NT2/D1 (cell line): ENCODE data around the gene APC2.

Experiments
- DNase-seq: peaks from one replicate; pipeline ENCODE4 v3.0.0-alpha.2; 2011; ENCODE audit warnings: low read depth, low spot score
- H3K27me3 ChIP-seq: 2 replicates; pipeline ENCODE4 v1.6.0; 2011; ENCODE audit warnings: mild to moderate bottlenecking; ENCODE audit not compliant: insufficient read length, insufficient read depth
- H3K36me3 ChIP-seq: 2 replicates; pipeline ENCODE4 v1.6.1; 2011; ENCODE audit warnings: mild to moderate bottlenecking, low read length, mixed read lengths; ENCODE audit not compliant: insufficient read depth, insufficient read length
- H3K4me1 ChIP-seq: 2 replicates; pipeline ENCODE4 v1.5.1; 2011; ENCODE audit not compliant: insufficient read depth, insufficient read length
- H3K4me3 ChIP-seq: 2 replicates; pipeline ENCODE4 v1.5.1; 2011; ENCODE audit warnings: low read depth; ENCODE audit not compliant: insufficient read length
- H3K9ac ChIP-seq: 2 replicates; pipeline ENCODE4 v1.6.0; 2011; ENCODE audit warnings: low read depth; ENCODE audit not compliant: insufficient read length
- H3K9me3 ChIP-seq: 2 replicates; pipeline ENCODE4 v1.5.1; 2011; ENCODE audit warnings: mild to moderate bottlenecking, low read length; ENCODE audit not compliant: insufficient read depth
- SUZ12 ChIP-seq: IDR thresholded peaks from 2 replicates; pipeline ENCODE4 v1.6.1; 2011; ENCODE audit not compliant: insufficient read length, insufficient read depth; ENCODE audit errors: extremely low read depth
- YY1 ChIP-seq: IDR thresholded peaks from 2 replicates; pipeline ENCODE4 v1.6.1; 2011; ENCODE audit not compliant: insufficient read length, insufficient read depth
- ZNF274 ChIP-seq: IDR thresholded peaks from 2 replicates; pipeline ENCODE4 v1.6.1; 2011; ENCODE audit warnings: mild to moderate bottlenecking, low read depth, low read length

The APC2 gene

DNA sequence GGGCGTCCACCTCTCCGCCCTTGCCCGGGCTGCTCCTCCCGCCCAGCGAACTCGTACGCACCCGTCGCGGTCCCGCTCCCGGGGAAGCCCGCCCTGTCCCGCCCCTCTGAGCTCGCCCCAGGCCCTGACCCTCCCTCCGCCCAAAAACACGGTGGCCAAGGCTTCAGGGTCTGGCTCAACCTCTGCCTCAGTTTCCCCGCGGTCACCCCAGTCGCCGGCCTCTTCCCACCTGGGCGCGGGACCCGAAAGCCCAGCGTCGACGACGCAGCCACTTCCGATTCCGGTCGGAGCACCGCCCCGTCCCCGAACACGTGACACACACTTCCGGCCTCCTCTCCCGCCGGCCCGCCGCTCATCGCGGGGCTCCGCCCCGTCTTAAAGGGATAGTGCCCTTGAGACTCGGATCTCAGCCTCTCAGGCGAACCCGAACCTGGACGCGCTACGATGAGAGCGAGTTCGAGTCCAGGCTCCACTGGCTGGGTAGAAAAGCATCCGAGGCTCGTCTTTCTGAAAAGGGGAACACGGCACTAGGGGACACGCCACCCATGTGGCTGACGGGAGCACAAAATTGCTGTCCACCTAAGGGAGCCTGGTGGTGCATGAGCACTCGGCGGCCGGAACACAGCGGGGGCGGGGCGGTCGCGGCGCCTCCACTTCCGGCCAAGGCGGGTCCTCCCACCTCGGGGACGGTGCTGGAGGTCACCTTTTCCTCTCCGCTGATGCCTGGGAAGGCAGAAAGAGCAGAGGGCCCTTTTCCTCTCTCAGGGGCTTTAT lies 29.2 kb downstream of the APC2 start, which contains the start of gene C19orf25:
C19orf25 (minus strand) TSS at position 282 of the 774 bp plus-strand sequence. CDS start 312 bp downstream, outside the sequence.
- Histone ChIP-seq H3K27me3 (no peaks in the 10 kb centered on the region), H3K9ac (peak within 1 kb of the TSS; percentile 95), H3K9me3 (no peaks in the 10 kb centered on the region), H3K4me3 (peak within 1 kb of the TSS; percentile 94), H3K36me3 (peaks cover 34% of the 10 kb centered on the region), H3K4me1 (peaks cover 19% of the 10 kb centered on the region)
- peak; percentile 94 for DNase-seq
- TF ChIP-seq YY1 (no peak), ZNF274 (no peak), SUZ12 (no peak)

DNA sequence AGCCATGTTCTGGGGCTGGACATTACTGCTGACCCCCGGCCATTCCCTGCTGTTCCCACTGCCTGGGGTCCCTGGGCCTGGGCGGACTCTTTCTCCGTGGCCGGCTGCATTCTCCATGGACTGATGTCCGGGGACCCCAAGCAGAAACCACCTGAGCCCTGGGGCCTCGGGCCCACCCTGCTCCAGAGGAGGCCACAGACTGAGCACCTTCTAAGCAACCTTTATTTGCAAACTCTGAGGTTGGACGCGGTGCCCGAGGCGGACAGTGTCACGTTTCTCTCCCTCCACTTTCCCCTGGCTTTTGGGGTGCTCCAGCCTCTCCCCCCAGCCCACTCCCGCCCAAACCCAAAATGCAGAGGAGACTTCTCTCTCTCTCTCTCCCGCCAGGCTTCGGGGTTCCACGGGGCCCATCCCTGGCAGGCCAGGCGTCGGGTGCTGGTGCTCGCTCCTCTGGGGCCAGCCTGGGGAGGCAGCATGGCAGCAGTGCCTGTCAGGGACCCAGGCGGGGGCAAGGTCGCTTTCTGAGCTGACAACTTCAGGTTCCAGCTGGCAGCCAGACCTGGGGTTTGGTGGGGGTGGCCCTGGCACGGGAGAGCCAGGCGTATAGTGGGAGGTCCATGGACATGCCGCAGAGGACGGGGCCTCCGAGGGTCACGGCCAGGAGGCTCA lies 31.4 kb downstream of the APC2 start:
- no peak for DNase-seq
- H3K9me3 ChIP-seq = no peaks in the 10 kb centered on the region
- TF ChIP-seq SUZ12 (no peak), YY1 (no peak), ZNF274 (no peak)
- no peaks in the 10 kb centered on the region for H3K27me3 ChIP-seq
- H3K9ac ChIP-seq = no peak overlapping the region
- H3K4me3 ChIP-seq = no peak overlapping the region
- peaks cover 9% of the 10 kb centered on the region for H3K4me1 ChIP-seq
- peaks cover 12% of the 10 kb centered on the region for H3K36me3 ChIP-seq

- peaks cover 8% of the 10 kb centered on the region for H3K36me3 ChIP-seq
- no peaks in the 10 kb centered on the region for H3K9me3 ChIP-seq
- peaks cover 9% of the 10 kb centered on the region for H3K4me1 ChIP-seq
- H3K27me3 ChIP-seq = no peaks in the 10 kb centered on the region
- no peak overlapping the region for H3K4me3 ChIP-seq
- TF ChIP-seq YY1 = no peak
- no peak for TF ChIP-seq SUZ12
- TF ChIP-seq ZNF274 = no peak
- no peak overlapping the region for H3K9ac ChIP-seq
- no peak for DNase-seq
Observed at GRCh38 chr19:1481893-1482360, 32.0 kb downstream of the APC2 start.

- Histone ChIP-seq H3K9ac (peak overlapping the region; percentile 42), H3K9me3 (no peaks in the 10 kb centered on the region), H3K36me3 (peaks cover 2% of the 10 kb centered on the region), H3K27me3 (no peaks in the 10 kb centered on the region), H3K4me1 (peaks cover 8% of the 10 kb centered on the region), H3K4me3 (no peak overlapping the region)
- DNase-seq = no peak
- TF ChIP-seq YY1 (no peak), SUZ12 (no peak), ZNF274 (no peak)
Observed at GRCh38 chr19:1482361-1483130, 32.6 kb downstream of the APC2 start.

DNA sequence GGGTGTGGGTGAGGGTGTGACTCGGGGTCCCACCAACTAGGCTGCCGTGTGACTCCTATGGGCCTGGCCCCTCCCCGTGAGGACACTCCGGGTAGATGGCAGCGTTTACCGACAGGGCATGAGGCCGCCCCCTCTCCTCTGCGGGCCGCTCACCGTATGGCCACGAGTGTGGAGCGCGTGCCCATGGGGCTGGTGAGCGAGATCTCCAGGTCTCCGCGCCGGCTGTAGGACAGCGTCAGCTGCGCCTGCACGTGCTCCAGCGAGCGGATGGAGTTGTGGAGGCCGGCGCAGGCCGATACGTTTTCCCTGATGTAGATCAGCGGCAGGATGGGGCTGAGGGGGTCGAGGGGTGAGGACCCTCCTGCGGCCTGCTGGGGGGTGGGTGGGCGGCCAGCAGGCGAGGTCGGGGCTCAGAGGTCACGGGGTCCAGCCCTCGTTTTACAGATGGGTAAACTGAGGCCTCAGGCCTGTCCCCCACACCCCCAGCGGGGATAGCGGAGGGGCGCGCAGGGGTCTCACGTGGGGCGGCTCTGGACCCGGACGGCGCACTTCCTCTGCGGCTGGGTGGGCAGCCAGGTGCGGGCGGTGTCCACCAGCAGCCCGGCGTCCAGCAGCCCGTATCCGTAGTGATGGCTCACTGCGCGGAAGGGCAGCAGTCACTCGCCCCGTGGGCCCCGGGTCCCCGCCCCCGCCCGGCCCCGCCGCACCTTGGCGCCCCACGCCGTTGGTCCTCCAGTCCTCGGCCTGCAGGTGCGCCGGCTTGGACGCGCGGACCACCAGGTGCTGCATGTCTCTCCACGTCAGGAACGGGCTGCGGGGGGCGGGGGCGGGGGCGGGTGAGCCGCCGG lies 33.4 kb downstream of the APC2 start:
- TF ChIP-seq ZNF274 = no peak
- TF ChIP-seq SUZ12 = no peak
- no peak for TF ChIP-seq YY1
- H3K4me3 ChIP-seq = no peak overlapping the region
- DNase-seq = no peak
- H3K36me3 ChIP-seq = no peaks in the 10 kb centered on the region
- peak overlapping the region; percentile 42 for H3K9ac ChIP-seq
- H3K27me3 ChIP-seq = no peaks in the 10 kb centered on the region
- H3K9me3 ChIP-seq = no peaks in the 10 kb centered on the region
- peaks cover 8% of the 10 kb centered on the region for H3K4me1 ChIP-seq

DNA sequence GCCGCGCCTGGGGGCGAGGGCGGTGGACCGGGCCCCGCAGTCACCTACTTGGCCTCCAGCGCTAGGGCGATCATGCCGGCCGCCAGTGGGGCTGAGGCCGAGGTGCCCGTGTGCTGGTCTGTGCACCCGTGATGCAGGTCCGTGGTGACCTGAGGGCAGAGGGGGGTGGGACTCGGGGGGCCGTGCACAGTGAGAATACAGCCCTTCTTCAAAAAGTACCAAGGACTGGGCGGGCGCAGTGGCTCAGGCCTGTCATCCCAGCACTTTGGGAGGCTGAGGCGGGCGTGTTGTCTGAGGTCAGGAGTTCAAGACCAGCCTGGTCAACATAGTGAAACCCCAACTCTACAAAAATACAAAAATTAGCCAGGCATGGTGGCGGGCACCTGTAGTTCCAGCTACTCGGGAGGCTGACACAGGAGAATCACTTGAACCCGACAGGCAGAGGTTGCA lies 34.1 kb downstream of the APC2 start:
- H3K36me3 ChIP-seq = no peaks in the 10 kb centered on the region
- no peak overlapping the region for H3K4me3 ChIP-seq
- no peaks in the 10 kb centered on the region for H3K9me3 ChIP-seq
- peaks cover 8% of the 10 kb centered on the region for H3K4me1 ChIP-seq
- no peak for TF ChIP-seq ZNF274
- no peak for TF ChIP-seq YY1
- TF ChIP-seq SUZ12 = no peak
- no peak overlapping the region for H3K9ac ChIP-seq
- no peaks in the 10 kb centered on the region for H3K27me3 ChIP-seq
- no peak for DNase-seq
